ENCODE data around the gene PRKG1. TPM values are rescaled to one million over a fixed set of nuclear protein-coding genes. Genes with fewer than 3 reads are reported as not detected.

The PRKG1 gene
- total RNA-seq, 2 donors from 2014 or later = 8.1 to 16.6 TPM

DNA sequence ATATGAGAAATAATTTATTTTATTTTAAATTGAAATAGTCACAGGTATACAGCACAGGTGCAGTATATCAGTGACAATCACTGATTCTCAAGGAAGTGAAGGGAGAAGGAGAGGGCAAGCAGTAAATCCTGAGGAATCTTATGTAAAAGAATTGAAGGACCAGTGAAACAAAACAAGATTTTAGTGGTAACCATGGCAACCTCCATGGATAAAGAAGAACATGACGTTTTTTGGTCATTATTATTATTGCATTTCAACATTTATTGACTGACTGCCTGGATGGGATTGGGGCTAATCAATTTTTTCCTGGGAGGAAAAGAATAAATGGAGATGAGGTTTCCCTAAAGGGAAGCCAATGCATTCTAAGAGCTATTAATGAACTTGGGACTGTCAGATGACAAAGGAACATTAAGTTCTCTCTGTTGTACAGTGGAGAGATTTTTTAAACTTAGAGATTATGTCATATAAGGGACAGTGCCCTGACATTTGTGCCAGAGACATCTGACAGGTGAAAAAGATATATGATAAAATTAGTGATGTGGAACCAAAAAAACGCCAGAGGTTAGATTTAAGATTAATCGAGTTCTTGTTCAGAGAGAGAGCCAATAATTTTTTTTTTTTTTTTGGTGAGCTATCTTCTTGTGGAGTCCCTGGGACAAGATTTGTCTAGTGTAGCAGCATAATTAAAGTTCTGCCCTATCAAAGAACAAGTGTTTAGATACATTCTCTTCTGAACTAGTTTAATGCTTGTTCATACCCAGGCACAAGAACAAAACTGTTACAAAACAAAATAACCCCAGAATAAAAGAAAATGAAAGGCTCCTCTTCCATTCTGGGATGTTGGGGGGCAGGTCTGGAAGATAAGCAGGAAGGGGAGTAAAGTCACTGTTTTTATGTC, 345.2 kb downstream of the PRKG1 start:
- Histone ChIP-seq H3K27ac (no peak overlapping the region), H3K9me3 (no peaks in the 10 kb centered on the region)

GRCh38 chr10:51421853-51422252, 347.6 kb downstream of the PRKG1 start:
- TF ChIP-seq, protein P1, sequence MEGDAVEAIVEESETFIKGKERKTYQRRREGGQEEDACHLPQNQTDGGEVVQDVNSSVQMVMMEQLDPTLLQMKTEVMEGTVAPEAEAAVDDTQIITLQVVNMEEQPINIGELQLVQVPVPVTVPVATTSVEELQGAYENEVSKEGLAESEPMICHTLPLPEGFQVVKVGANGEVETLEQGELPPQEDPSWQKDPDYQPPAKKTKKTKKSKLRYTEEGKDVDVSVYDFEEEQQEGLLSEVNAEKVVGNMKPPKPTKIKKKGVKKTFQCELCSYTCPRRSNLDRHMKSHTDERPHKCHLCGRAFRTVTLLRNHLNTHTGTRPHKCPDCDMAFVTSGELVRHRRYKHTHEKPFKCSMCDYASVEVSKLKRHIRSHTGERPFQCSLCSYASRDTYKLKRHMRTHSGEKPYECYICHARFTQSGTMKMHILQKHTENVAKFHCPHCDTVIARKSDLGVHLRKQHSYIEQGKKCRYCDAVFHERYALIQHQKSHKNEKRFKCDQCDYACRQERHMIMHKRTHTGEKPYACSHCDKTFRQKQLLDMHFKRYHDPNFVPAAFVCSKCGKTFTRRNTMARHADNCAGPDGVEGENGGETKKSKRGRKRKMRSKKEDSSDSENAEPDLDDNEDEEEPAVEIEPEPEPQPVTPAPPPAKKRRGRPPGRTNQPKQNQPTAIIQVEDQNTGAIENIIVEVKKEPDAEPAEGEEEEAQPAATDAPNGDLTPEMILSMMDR (IDR thresholded peaks at IDR 0.05) = no peak
- Histone ChIP-seq H3K9me3 (no peaks in the 10 kb centered on the region), H3K27me3 (no peaks in the 10 kb centered on the region), H3K9ac (ENCODE audit: low read depth in 2 of 2, low read length in 2 of 2) (no peak overlapping the region), H3K4me1 (peaks cover 6% of the 10 kb centered on the region), H3K36me3 (no peaks in the 10 kb centered on the region), H3K4me3 (no peak overlapping the region), H3K27ac (no peak overlapping the region)
- intact Hi-C loops (cut with DNase I) = loop anchor here (5.0 kb wide), 2 partner anchors 350 to 410 kb away; partner anchors contain the start of gene PRKG1
- no peak for DNase-seq

More for the DNA sequence above, 345.2 kb downstream of the PRKG1 start:
- Histone ChIP-seq H3K4me3 (no peak overlapping the region), H3K9ac (ENCODE audit: low read depth in 2 of 2, low read length in 2 of 2) (no peak overlapping the region), H3K4me1 (peaks cover 6% of the 10 kb centered on the region), H3K27me3 (no peaks in the 10 kb centered on the region), H3K36me3 (no peaks in the 10 kb centered on the region)
- intact Hi-C loops (cut with DNase I) = loop anchor here (5.0 kb wide), 2 partner anchors 347 to 407 kb away; partner anchors contain the start of gene PRKG1
- TF ChIP-seq, protein P1 (IDR thresholded peaks at IDR 0.05) = no peak
- no peak for DNase-seq

DNA sequence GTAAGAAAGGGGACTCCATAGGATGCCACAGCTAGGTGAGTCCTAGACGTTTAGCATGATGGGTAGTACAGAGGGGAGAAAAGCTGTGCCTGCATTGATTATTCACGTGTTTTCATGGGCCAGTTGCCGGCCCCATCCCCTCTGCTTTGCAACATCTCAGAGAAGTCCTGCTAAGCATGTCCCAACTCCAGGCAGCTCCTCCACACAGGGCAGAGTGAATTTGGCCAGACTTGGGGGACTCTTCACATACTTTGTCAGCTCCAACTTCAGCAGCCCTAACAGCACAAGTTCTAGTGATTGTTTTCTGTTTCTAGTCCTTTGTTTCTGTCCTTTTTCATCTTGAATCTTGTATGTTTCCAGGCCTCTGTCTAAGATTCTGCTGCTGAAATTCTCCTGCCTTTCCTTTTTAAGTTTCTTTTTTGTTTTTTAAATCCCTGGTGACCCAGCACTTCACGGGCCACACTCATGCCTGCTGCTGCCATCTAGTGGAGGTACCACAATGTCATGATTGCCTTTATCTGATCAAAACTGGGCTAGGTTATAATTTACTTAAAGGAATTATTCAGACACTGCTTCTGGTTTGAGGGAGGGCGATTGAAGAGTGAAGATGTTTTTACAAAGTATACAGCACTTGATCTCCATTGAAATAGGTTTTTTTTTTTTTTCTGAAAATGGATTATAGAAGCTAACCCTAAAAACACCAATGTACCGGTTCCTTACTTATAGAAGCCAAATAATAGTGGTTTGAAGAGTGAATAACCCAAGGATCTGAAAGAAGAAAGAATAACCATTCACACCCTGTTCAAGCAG, 348.2 kb downstream of the PRKG1 start:
- Histone ChIP-seq H3K27ac (peak overlapping the region; percentile 38), H3K9ac (ENCODE audit: low read depth in 2 of 2, low read length in 2 of 2) (peak overlapping the region in 1 of 2 donors; percentile 21)

GRCh38 chr10:51423121-51423452, 348.8 kb downstream of the PRKG1 start:
- TF ChIP-seq, protein P1 (IDR thresholded peaks at IDR 0.05) = no peak
- Histone ChIP-seq H3K4me1 (peaks cover 6% of the 10 kb centered on the region), H3K27me3 (no peaks in the 10 kb centered on the region), H3K9me3 (no peaks in the 10 kb centered on the region), H3K36me3 (no peaks in the 10 kb centered on the region), H3K4me3 (no peak overlapping the region), H3K27ac (no peak overlapping the region), H3K9ac (ENCODE audit: low read depth in 2 of 2, low read length in 2 of 2) (no peak overlapping the region)
- intact Hi-C loops (cut with DNase I) = loop anchor here (5.0 kb wide), 2 partner anchors 351 to 411 kb away; partner anchors contain the start of gene PRKG1
- no peak for DNase-seq

More for the DNA sequence above, 348.2 kb downstream of the PRKG1 start:
- intact Hi-C loops (cut with DNase I) = loop anchor here (5.0 kb wide), 2 partner anchors 350 to 410 kb away; partner anchors contain the start of gene PRKG1
- no peaks in the 10 kb centered on the region for H3K9me3 ChIP-seq
- TF ChIP-seq, protein P1 (IDR thresholded peaks at IDR 0.05) = peak; percentile 65
- peak; percentile 69 for DNase-seq
- H3K27me3 ChIP-seq = no peaks in the 10 kb centered on the region
- no peak overlapping the region for H3K4me3 ChIP-seq
- no peaks in the 10 kb centered on the region for H3K36me3 ChIP-seq
- H3K4me1 ChIP-seq = peaks cover 6% of the 10 kb centered on the region

DNA sequence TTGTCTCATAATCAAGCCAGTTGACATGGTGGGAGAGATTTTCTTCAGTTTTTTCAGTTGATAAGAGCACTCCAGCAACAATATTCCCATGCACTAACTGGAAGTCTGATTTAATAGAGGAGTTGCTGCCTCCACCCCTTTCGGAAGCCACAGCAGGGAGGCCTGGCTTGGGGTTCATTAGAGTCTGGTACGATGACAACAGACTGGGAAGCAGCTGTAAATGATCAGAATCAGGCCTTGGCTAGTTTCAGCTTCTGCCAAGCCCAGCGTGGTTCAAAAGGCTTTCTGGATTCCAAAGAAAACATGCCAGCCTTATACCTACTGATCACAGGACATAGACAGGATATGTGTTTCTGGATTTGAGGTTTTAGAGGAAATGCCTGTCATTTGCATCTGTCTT, 351.1 kb downstream of the PRKG1 start:
- H3K36me3 ChIP-seq = no peaks in the 10 kb centered on the region
- intact Hi-C loops (cut with DNase I) = no loop called here
- H3K4me1 ChIP-seq = peaks cover 6% of the 10 kb centered on the region
- H3K4me3 ChIP-seq = no peak overlapping the region
- H3K9me3 ChIP-seq = no peaks in the 10 kb centered on the region
- H3K9ac ChIP-seq (ENCODE audit: low read depth in 2 of 2, low read length in 2 of 2) = no peak overlapping the region
- no peaks in the 10 kb centered on the region for H3K27me3 ChIP-seq
- TF ChIP-seq, protein P1 (IDR thresholded peaks at IDR 0.05) = no peak
- H3K27ac ChIP-seq = no peak overlapping the region
- no peak for DNase-seq

All from colonic mucosa (tissue), 4 donors.